Activated CD4-positive, alpha-beta T cell treated with anti-CD3 and anti-CD28 coated beads, Interleukin-2, amount 10 ng/mL, durations not matched to agents 7 days and 5 days (primary cell): Measurements from ENCODE around the gene LRBA. TPM values are rescaled to one million over a fixed set of nuclear protein-coding genes. Genes with fewer than 3 reads are reported as not detected.

Source experiments
- CTCF ChIA-PET: fragments of 350-600 bp; sonication (Branson Sonifier 250); formaldehyde crosslinking; loops from one replicate; lab custom pipeline; 2021; ENCODE audit warnings: antibody characterized with exemption; lab: Charles Lee
- POLR2A ChIA-PET: fragments of 350-600 bp; sonication (Branson Sonifier 250); formaldehyde crosslinking; loops from one replicate; lab custom pipeline; 2021; ENCODE audit warnings: antibody characterized with exemption; lab: Charles Lee
- DNase-seq: peaks from one replicate; pipeline ENCODE4 v3.0.0-alpha.2; 2020
- H3K27ac Mint-ChIP-seq: one replicate; pipeline ENCODE4 v1.8.0; 2021; ENCODE audit warnings: mild to moderate bottlenecking, moderate library complexity, mixed read lengths
- H3K27me3 Mint-ChIP-seq: one replicate; pipeline ENCODE4 v1.8.0; 2021; ENCODE audit warnings: mixed read lengths
- H3K36me3 Mint-ChIP-seq: one replicate; pipeline ENCODE4 v1.8.0; 2021; ENCODE audit warnings: low read depth, mixed read lengths
- H3K4me1 Mint-ChIP-seq: one replicate; pipeline ENCODE4 v1.8.0; 2021; ENCODE audit warnings: mixed read lengths
- H3K4me3 Mint-ChIP-seq: one replicate; pipeline ENCODE4 v1.8.0; 2021; ENCODE audit warnings: mild to moderate bottlenecking, moderate library complexity, mixed read lengths
- H3K9me3 Mint-ChIP-seq: one replicate; pipeline ENCODE4 v1.8.0; 2021; ENCODE audit warnings: mixed read lengths
- total RNA-seq, 2 experiments: library from RNA; stranded (reverse); gene quantifications; one replicate each; pipeline ENCODE4 v1.2.3, GENCODE V29; 2021

LRBA gene
- total RNA-seq, 2 experiments from 2014 or later, result 44.7 to 49.6 TPM

- Mint-ChIP-seq H3K27ac (no peak overlapping the region), H3K9me3 (no peaks in the 10 kb centered on the region), H3K27me3 (no peaks in the 10 kb centered on the region), H3K4me3 (no peak overlapping the region), H3K4me1 (no peaks in the 10 kb centered on the region), H3K36me3 (no peaks in the 10 kb centered on the region)
- ChIA-PET CTCF (no interaction called here), POLR2A (no interaction called here)
- DNase-seq, result no peak
These were observed 758.9 kb downstream of the LRBA start for GRCh38 chr4:150256225-150256620.

- Mint-ChIP-seq H3K36me3 (no peaks in the 10 kb centered on the region), H3K9me3 (no peaks in the 10 kb centered on the region), H3K27ac (no peak overlapping the region), H3K4me3 (no peak overlapping the region), H3K27me3 (no peaks in the 10 kb centered on the region), H3K4me1 (no peaks in the 10 kb centered on the region)
- ChIA-PET CTCF (no interaction called here), POLR2A (no interaction called here)
- no peak for DNase-seq
These were observed 759.4 kb downstream of the LRBA start for GRCh38 chr4:150255610-150256224.

- Mint-ChIP-seq H3K4me3 (no peak overlapping the region), H3K4me1 (no peaks in the 10 kb centered on the region), H3K36me3 (no peaks in the 10 kb centered on the region), H3K27ac (no peak overlapping the region), H3K9me3 (no peaks in the 10 kb centered on the region), H3K27me3 (no peaks in the 10 kb centered on the region)
- CTCF ChIA-PET, result interaction anchor here (1.2 kb wide), 1 partner anchor 810 kb away, joined by 3 read pairs; no protein-coding TSS in a partner anchor
- POLR2A ChIA-PET, result no interaction called here
- DNase-seq, result no peak
These were observed 761.0 kb downstream of the LRBA start for GRCh38 chr4:150253965-150254630.

GRCh38 chr4:150253416-150253815, 761.7 kb downstream of the LRBA start:
- H3K4me1 Mint-ChIP-seq, result no peaks in the 10 kb centered on the region
- POLR2A ChIA-PET, result no interaction called here

GRCh38 chr4:150252741-150253140, 762.3 kb downstream of the LRBA start:
- H3K4me1 Mint-ChIP-seq, result no peaks in the 10 kb centered on the region
- no peaks in the 10 kb centered on the region for H3K9me3 Mint-ChIP-seq
- CTCF ChIA-PET, result interaction anchor here (1.1 kb wide), 1 partner anchor 19 kb away, joined by 3 read pairs; no protein-coding TSS in a partner anchor

More at GRCh38 chr4:150253416-150253815, 761.7 kb downstream of the LRBA start:
- CTCF ChIA-PET, result interaction anchor here (1.2 kb wide), 1 partner anchor 810 kb away, joined by 3 read pairs; no protein-coding TSS in a partner anchor
- DNase-seq, result no peak
- H3K4me3 Mint-ChIP-seq, result no peak overlapping the region
- H3K27me3 Mint-ChIP-seq, result no peaks in the 10 kb centered on the region
- no peaks in the 10 kb centered on the region for H3K9me3 Mint-ChIP-seq
- H3K27ac Mint-ChIP-seq, result no peak overlapping the region
- no peaks in the 10 kb centered on the region for H3K36me3 Mint-ChIP-seq

GRCh38 chr4:150252306-150252705, 762.8 kb downstream of the LRBA start:
- H3K27me3 Mint-ChIP-seq, result no peaks in the 10 kb centered on the region
- no peak overlapping the region for H3K27ac Mint-ChIP-seq
- ChIA-PET CTCF (interaction anchor here (1.1 kb wide), 1 partner anchor 19 kb away, joined by 3 read pairs; no protein-coding TSS in a partner anchor), POLR2A (no interaction called here)
- H3K4me3 Mint-ChIP-seq, result no peak overlapping the region
- no peaks in the 10 kb centered on the region for H3K36me3 Mint-ChIP-seq
- H3K4me1 Mint-ChIP-seq, result no peaks in the 10 kb centered on the region
- H3K9me3 Mint-ChIP-seq, result no peaks in the 10 kb centered on the region
- DNase-seq, result no peak

More at GRCh38 chr4:150252741-150253140, 762.3 kb downstream of the LRBA start:
- no peaks in the 10 kb centered on the region for H3K36me3 Mint-ChIP-seq
- DNase-seq, result no peak
- no peaks in the 10 kb centered on the region for H3K27me3 Mint-ChIP-seq
- POLR2A ChIA-PET, result no interaction called here
- no peak overlapping the region for H3K27ac Mint-ChIP-seq
- no peak overlapping the region for H3K4me3 Mint-ChIP-seq

GRCh38 chr4:150251752-150252190, 763.3 kb downstream of the LRBA start:
- no peak overlapping the region for H3K27ac Mint-ChIP-seq
- no peak overlapping the region for H3K4me3 Mint-ChIP-seq
- H3K36me3 Mint-ChIP-seq, result no peaks in the 10 kb centered on the region
- ChIA-PET CTCF (interaction anchor here (1.1 kb wide), 1 partner anchor 20 kb away, joined by 3 read pairs; no protein-coding TSS in a partner anchor), POLR2A (no interaction called here)
- H3K9me3 Mint-ChIP-seq, result no peaks in the 10 kb centered on the region
- no peak for DNase-seq
- H3K27me3 Mint-ChIP-seq, result no peaks in the 10 kb centered on the region
- H3K4me1 Mint-ChIP-seq, result no peaks in the 10 kb centered on the region

GRCh38 chr4:150250998-150251651, 764.0 kb downstream of the LRBA start:
- no peaks in the 10 kb centered on the region for H3K4me1 Mint-ChIP-seq
- POLR2A ChIA-PET, result no interaction called here
- DNase-seq, result no peak

GRCh38 chr4:150250293-150250997, 764.6 kb downstream of the LRBA start:
- H3K4me3 Mint-ChIP-seq, result no peak overlapping the region
- no peaks in the 10 kb centered on the region for H3K9me3 Mint-ChIP-seq
- no peaks in the 10 kb centered on the region for H3K36me3 Mint-ChIP-seq
- no peak overlapping the region for H3K27ac Mint-ChIP-seq
- DNase-seq, result no peak
- ChIA-PET POLR2A (no interaction called here), CTCF (no interaction called here)
- no peaks in the 10 kb centered on the region for H3K4me1 Mint-ChIP-seq
- H3K27me3 Mint-ChIP-seq, result no peaks in the 10 kb centered on the region

More at GRCh38 chr4:150250998-150251651, 764.0 kb downstream of the LRBA start:
- no peaks in the 10 kb centered on the region for H3K27me3 Mint-ChIP-seq
- CTCF ChIA-PET, result interaction anchor here (1.1 kb wide), 1 partner anchor 21 kb away, joined by 3 read pairs; no protein-coding TSS in a partner anchor
- H3K36me3 Mint-ChIP-seq, result no peaks in the 10 kb centered on the region
- no peaks in the 10 kb centered on the region for H3K9me3 Mint-ChIP-seq
- H3K4me3 Mint-ChIP-seq, result no peak overlapping the region
- no peak overlapping the region for H3K27ac Mint-ChIP-seq

- H3K4me3 Mint-ChIP-seq, result no peak overlapping the region
- H3K27ac Mint-ChIP-seq, result no peak overlapping the region
- H3K9me3 Mint-ChIP-seq, result no peaks in the 10 kb centered on the region
- H3K27me3 Mint-ChIP-seq, result no peaks in the 10 kb centered on the region
- no peaks in the 10 kb centered on the region for H3K4me1 Mint-ChIP-seq
- ChIA-PET POLR2A (no interaction called here), CTCF (no interaction called here)
- H3K36me3 Mint-ChIP-seq, result no peaks in the 10 kb centered on the region
- DNase-seq, result no peak
These were observed 766.9 kb downstream of the LRBA start for GRCh38 chr4:150248181-150248580.

- Mint-ChIP-seq H3K4me1 (no peaks in the 10 kb centered on the region), H3K4me3 (no peak overlapping the region), H3K27ac (no peak overlapping the region), H3K9me3 (no peaks in the 10 kb centered on the region), H3K36me3 (no peaks in the 10 kb centered on the region), H3K27me3 (no peaks in the 10 kb centered on the region)
- CTCF ChIA-PET, result interaction anchor here (0.9 kb wide), 1 partner anchor 51 kb away, joined by 3 read pairs; no protein-coding TSS in a partner anchor
- POLR2A ChIA-PET, result no interaction called here
- no peak for DNase-seq
These were observed 767.9 kb downstream of the LRBA start for GRCh38 chr4:150247184-150247583.

GRCh38 chr4:150244600-150244999, 770.5 kb downstream of the LRBA start:
- ChIA-PET CTCF (no interaction called here), POLR2A (no interaction called here)
- no peaks in the 10 kb centered on the region for H3K4me1 Mint-ChIP-seq
- no peak overlapping the region for H3K27ac Mint-ChIP-seq
- no peaks in the 10 kb centered on the region for H3K27me3 Mint-ChIP-seq
- no peaks in the 10 kb centered on the region for H3K36me3 Mint-ChIP-seq
- H3K4me3 Mint-ChIP-seq, result no peak overlapping the region
- DNase-seq, result no peak
- no peaks in the 10 kb centered on the region for H3K9me3 Mint-ChIP-seq
